Stimulated activated naive B cell treated with anti-CD40 and anti-IgM and Interleukin-4, amounts not matched to agents 10 μg/mL and 1 μg/mL and 100 μg/mL, for 72 hours (primary cell): Measurements from ENCODE around the gene AP1S3.
"Not testable (repeated sequence)": the region's sequence is repeated elsewhere in the genome, so short reads cannot be mapped to it uniquely, and the experiment has no call there.

Experiments
- ATAC-seq, 2 donors: fragments of 150-1000 bp; cut with Tn5 transposase; replicated peaks; 2 replicates each; pipeline ENCODE4 v1.10.0; 2021; ENCODE audit warnings: moderate library complexity in 1 of 2
- DNase-seq: peaks from one replicate; pipeline ENCODE4 v3.0.0; 2021
- H3K27ac Mint-ChIP-seq: one replicate; pipeline ENCODE4 v1.8.0; 2022; ENCODE audit warnings: mild to moderate bottlenecking, mixed read lengths
- H3K27me3 Mint-ChIP-seq, 2 donors: one replicate each; pipeline ENCODE4 v1.8.0; 2022; ENCODE audit warnings: mixed read lengths in 2 of 2
- H3K36me3 Mint-ChIP-seq, 2 donors: one replicate each; pipeline ENCODE4 v1.8.0; 2022; ENCODE audit warnings: mixed read lengths in 2 of 2, mild to moderate bottlenecking in 1 of 2
- H3K4me1 Mint-ChIP-seq, 2 donors: one replicate each; pipeline ENCODE4 v1.8.0; 2022; ENCODE audit warnings: mixed read lengths in 2 of 2, mild to moderate bottlenecking in 1 of 2
- H3K4me3 Mint-ChIP-seq, 2 donors: one replicate each; pipeline ENCODE4 v1.8.0; 2022; ENCODE audit warnings: mild to moderate bottlenecking in 2 of 2, mixed read lengths in 2 of 2, moderate library complexity in 1 of 2
- H3K9me3 Mint-ChIP-seq, 2 donors: one replicate each; pipeline ENCODE4 v1.8.0; 2022; ENCODE audit warnings: mixed read lengths in 2 of 2, mild to moderate bottlenecking in 1 of 2

Gene AP1S3

GRCh38 chr2:223837287-223838061, at the start of gene AP1S3:
TSS of gene AP1S3 (minus strand) at chr2:223837582. CDS start at chr2:223837450, 132 bp downstream.
- DNase-seq (peak; percentile 81), ATAC-seq (peak; percentile 67 to 68)
- H3K27ac Mint-ChIP-seq, result peak within 1 kb of the TSS; percentile 94
- H3K36me3 Mint-ChIP-seq, result peaks cover 10 to 21% of the 10 kb centered on the region in 2 donors
- peaks cover 23 to 52% of the 10 kb centered on the region in 2 donors for H3K4me1 Mint-ChIP-seq
- no peaks in the 10 kb centered on the region for H3K9me3 Mint-ChIP-seq
- peak within 1 kb of the TSS; percentile 89 to 96 for H3K4me3 Mint-ChIP-seq
- no peaks in the 10 kb centered on the region for H3K27me3 Mint-ChIP-seq

DNA sequence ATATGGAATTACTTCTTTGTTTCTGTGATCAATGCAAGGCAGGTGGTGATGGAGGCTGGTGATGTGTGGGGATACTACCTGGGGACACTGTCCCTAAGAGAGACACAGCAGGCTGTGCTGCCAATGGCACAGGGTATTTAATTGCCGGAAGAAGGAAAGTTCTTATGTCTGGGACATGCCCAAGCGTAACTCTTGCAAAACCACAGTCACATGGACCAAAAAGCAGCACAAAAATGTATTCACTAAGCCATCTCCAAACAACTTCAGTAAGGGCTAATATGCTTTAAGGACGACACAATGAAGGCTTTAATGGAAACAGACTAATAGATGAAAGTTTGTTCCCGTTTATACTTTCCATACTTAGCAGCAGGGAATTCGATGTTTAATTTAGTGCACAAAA, 49.7 kb upstream of the AP1S3 start:
- peaks cover 25 to 51% of the 10 kb centered on the region in 2 donors for H3K36me3 Mint-ChIP-seq
- no peak for ATAC-seq

GRCh38 chr2:223886726-223887125, 49.3 kb upstream of the AP1S3 start:
- no peak for ATAC-seq
- Mint-ChIP-seq H3K9me3 (peaks cover 3 to 5% of the 10 kb centered on the region in 2 donors), H3K4me1 (peaks cover 16 to 36% of the 10 kb centered on the region in 2 donors), H3K4me3 (no peak overlapping the region), H3K36me3 (peaks cover 26 to 53% of the 10 kb centered on the region in 2 donors), H3K27me3 (no peaks in the 10 kb centered on the region), H3K27ac (no peak overlapping the region)
- no peak for DNase-seq

More for the DNA sequence above, 49.7 kb upstream of the AP1S3 start:
- no peaks in the 10 kb centered on the region for H3K27me3 Mint-ChIP-seq
- H3K27ac Mint-ChIP-seq, result no peak overlapping the region
- H3K4me3 Mint-ChIP-seq, result no peak overlapping the region
- peaks cover 3 to 5% of the 10 kb centered on the region in 2 donors for H3K9me3 Mint-ChIP-seq
- no peak for DNase-seq
- peaks cover 16 to 36% of the 10 kb centered on the region in 2 donors for H3K4me1 Mint-ChIP-seq

GRCh38 chr2:223884399-223884798, 47.0 kb upstream of the AP1S3 start:
- no peaks in the 10 kb centered on the region for H3K27me3 Mint-ChIP-seq
- H3K36me3 Mint-ChIP-seq, result peaks cover 31 to 56% of the 10 kb centered on the region in 2 donors
- peaks cover 13 to 21% of the 10 kb centered on the region in 2 donors for H3K4me1 Mint-ChIP-seq
- DNase-seq (peak; percentile 62), ATAC-seq (peak; percentile 99)
- peak overlapping the region; percentile 85 for H3K27ac Mint-ChIP-seq
- peaks cover under 1 to 3% of the 10 kb centered on the region in 2 donors for H3K9me3 Mint-ChIP-seq
- peak overlapping the region in 1 of 2 donors; percentile 44 for H3K4me3 Mint-ChIP-seq

DNA sequence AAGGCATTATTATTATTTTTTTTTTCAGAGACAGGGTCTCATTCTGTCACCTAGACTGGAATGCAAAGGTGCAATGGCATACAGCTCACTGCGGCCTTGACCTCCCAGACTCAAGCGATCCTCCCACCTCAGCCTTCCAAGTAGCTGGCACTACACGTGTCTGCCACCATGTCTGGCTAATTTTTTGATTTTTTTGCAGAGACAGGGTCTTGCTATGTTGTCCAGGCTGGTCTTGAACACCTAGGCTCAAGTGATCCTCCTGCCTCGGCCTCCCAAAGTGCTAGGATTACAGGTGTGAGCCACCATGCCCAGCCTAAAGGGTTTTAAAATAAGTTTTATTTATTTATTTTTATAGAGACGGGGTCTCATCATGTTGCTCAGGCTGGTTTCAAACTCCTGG, 45.3 kb upstream of the AP1S3 start:
- Mint-ChIP-seq H3K27ac (no peak overlapping the region), H3K4me3 (no peak overlapping the region), H3K36me3 (peaks cover 38 to 57% of the 10 kb centered on the region in 2 donors), H3K4me1 (peaks cover 10 to 17% of the 10 kb centered on the region in 2 donors), H3K27me3 (no peaks in the 10 kb centered on the region), H3K9me3 (no peaks in the 10 kb centered on the region)
- DNase-seq, result no peak
- no peak for ATAC-seq

DNA sequence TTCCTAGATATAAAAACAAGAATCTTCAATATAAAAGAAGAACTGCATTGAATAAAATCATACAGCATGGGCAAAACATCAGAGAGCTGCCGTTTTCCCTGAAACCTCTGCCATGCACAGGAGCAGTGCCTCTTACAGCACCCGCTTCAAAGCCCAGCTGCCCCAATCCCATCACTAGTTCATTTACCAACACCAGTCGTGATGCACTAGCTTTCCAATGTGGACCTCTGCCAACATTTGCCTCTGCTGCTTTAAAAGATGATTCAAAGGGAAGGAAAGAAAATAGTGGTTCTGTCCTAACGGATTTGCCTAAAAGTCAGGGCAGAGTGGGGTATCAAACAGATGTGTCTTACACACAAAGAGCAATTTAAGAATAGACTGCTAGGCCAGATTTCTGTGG, 43.4 kb upstream of the AP1S3 start:
- Mint-ChIP-seq H3K4me1 (peaks cover 6 to 17% of the 10 kb centered on the region in 2 donors), H3K27me3 (no peaks in the 10 kb centered on the region), H3K27ac (no peak overlapping the region), H3K4me3 (no peak overlapping the region), H3K9me3 (no peaks in the 10 kb centered on the region), H3K36me3 (peaks cover 40 to 64% of the 10 kb centered on the region in 2 donors)
- ATAC-seq (no peak), DNase-seq (no peak)

GRCh38 chr2:223877721-223878410, 40.5 kb upstream of the AP1S3 start:
- no peak overlapping the region for H3K4me3 Mint-ChIP-seq
- H3K9me3 Mint-ChIP-seq, result no peaks in the 10 kb centered on the region
- H3K4me1 Mint-ChIP-seq, result no peaks in the 10 kb centered on the region
- peaks cover 43 to 63% of the 10 kb centered on the region in 2 donors for H3K36me3 Mint-ChIP-seq
- DNase-seq (no peak), ATAC-seq (peak in 1 of 2 donors; percentile 59)
- H3K27ac Mint-ChIP-seq, result peak overlapping the region; percentile 49
- no peaks in the 10 kb centered on the region for H3K27me3 Mint-ChIP-seq

DNA sequence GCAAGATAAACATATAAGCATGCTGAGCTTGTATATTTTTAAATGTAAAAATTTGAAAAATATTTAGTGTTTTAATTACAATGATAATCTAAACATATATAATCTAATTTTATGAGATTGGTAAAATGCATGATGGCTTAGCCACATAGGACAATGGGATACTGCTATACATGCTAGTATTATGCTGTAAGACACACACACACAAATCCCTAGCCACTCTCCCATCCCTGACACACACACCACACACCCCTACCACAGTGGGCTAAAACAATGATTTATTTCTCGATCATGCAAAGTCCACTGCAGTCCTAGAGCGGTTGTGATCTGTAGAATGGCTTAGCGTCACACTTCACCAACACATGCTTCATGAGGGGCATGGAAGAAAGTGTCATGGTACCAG, 36.3 kb upstream of the AP1S3 start:
- no peak for DNase-seq
- no peak overlapping the region for H3K4me3 Mint-ChIP-seq
- no peaks in the 10 kb centered on the region for H3K9me3 Mint-ChIP-seq
- no peak overlapping the region for H3K27ac Mint-ChIP-seq
- ATAC-seq, result no peak
- peaks cover 42 to 62% of the 10 kb centered on the region in 2 donors for H3K36me3 Mint-ChIP-seq
- H3K4me1 Mint-ChIP-seq, result no peaks in the 10 kb centered on the region
- no peaks in the 10 kb centered on the region for H3K27me3 Mint-ChIP-seq

DNA sequence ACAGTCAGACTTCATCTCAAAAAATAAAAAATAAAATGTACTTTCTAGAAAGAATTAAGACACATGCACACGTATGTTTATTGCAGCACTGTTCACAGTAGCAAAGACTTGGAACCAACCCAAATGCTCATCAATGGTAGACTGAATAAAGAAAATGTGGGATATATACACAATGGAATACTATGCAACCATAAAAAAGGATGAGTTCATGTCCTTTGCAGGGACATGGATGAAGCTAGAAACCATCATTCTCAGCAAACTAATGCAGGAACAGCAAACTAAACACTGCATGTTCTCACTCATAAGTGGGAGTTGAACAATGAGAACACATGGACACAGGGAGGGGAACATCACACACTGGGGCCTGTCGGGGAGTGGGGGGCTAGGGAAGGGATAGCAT, 35.4 kb upstream of the AP1S3 start:
- not testable (repeated sequence) for H3K27ac Mint-ChIP-seq, DNase-seq, H3K4me3 Mint-ChIP-seq, H3K27me3 Mint-ChIP-seq, H3K9me3 Mint-ChIP-seq, ATAC-seq, H3K4me1 Mint-ChIP-seq
- H3K36me3 Mint-ChIP-seq, result peaks cover 35 to 54% of the 10 kb centered on the region in 2 donors

DNA sequence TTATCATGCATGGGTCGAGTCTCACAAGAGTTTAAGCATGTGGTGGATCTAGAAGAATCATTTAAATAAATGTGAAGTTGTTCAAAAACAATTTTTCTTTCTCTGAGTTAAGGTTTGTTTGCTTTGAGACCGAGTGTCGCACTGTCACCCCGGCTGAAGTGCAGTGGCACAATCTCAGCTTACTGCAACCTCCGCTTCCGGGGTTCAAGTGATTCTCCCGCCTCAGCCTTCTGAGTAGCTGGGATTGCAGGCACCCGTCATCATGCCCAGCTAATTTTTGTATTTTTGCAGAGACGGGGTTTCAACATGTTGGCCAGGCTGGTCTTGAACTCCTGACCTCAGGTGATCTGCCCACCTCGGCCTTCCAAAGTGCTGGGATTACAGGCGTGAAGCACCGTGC, 34.3 kb upstream of the AP1S3 start:
- not testable (repeated sequence) for H3K27ac Mint-ChIP-seq, DNase-seq, H3K4me1 Mint-ChIP-seq, H3K4me3 Mint-ChIP-seq, H3K9me3 Mint-ChIP-seq, H3K27me3 Mint-ChIP-seq, ATAC-seq
- H3K36me3 Mint-ChIP-seq, result peaks cover 31 to 42% of the 10 kb centered on the region in 2 donors

- peaks cover 31 to 37% of the 10 kb centered on the region in 2 donors for H3K36me3 Mint-ChIP-seq
- peaks cover 1 to 6% of the 10 kb centered on the region in 2 donors for H3K4me1 Mint-ChIP-seq
- H3K27ac Mint-ChIP-seq, result no peak overlapping the region
- DNase-seq, result no peak
- H3K4me3 Mint-ChIP-seq, result no peak overlapping the region
- no peaks in the 10 kb centered on the region for H3K9me3 Mint-ChIP-seq
- no peak for ATAC-seq
- H3K27me3 Mint-ChIP-seq, result no peaks in the 10 kb centered on the region
These were observed 33.6 kb upstream of the AP1S3 start for GRCh38 chr2:223870840-223871611.

DNA sequence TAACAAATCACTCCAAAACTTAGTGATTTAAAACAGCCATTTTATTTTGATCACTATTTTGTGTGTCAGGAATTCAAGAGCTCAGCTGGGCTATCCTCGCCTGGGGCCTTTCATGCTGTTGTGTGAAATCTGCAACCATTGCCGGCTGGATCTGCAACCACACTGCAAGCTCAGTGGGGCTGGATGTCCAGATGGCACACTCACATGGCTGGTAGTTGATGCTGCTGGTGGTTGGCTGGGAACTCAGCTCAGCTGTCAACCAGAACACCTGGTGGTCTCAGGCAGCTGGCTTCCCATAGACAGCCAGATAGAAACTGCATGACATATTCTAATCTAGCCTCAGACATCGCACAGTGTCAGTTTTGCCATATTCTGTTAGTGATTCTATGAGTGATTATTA, 30.6 kb upstream of the AP1S3 start:
- Mint-ChIP-seq H3K27ac (no peak overlapping the region), H3K27me3 (no peaks in the 10 kb centered on the region), H3K9me3 (no peaks in the 10 kb centered on the region), H3K4me1 (peaks cover 3 to 7% of the 10 kb centered on the region in 2 donors), H3K36me3 (peaks cover 27 to 38% of the 10 kb centered on the region in 2 donors), H3K4me3 (no peak overlapping the region)
- ATAC-seq (no peak), DNase-seq (no peak)

DNA sequence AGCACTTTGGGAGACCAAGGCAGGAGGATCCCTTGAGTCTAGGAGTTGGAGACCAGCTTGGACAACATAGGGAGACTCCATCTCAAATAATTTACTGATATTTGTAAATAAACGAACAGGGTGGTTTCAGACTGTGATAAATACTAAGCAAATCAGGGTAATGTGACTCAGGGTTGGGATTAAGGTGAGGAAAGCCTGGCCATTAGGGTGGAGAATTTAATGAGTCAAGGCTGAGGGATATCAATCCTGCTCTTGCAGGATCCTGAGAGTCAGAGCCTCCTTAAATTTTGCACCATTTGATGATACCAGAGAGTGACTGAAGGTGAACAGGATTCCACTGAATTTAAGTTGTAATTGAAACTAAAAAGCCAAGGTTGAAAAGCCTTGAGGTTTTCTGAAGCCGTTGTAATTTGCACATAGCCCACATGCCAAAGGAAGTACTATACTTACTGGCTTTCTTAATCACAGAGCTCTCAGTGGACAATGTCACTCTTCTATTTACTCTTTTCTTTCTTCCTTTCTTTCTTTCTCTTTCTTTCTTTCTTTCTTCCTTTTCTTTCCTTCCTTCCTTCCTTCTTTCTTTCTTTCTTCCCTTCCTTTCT, 28.6 kb upstream of the AP1S3 start:
- H3K27me3 Mint-ChIP-seq, result no peaks in the 10 kb centered on the region
- peaks cover 28 to 38% of the 10 kb centered on the region in 2 donors for H3K36me3 Mint-ChIP-seq
- H3K4me3 Mint-ChIP-seq, result no peak overlapping the region
- ATAC-seq (no peak), DNase-seq (no peak)
- peaks cover 3 to 7% of the 10 kb centered on the region in 2 donors for H3K4me1 Mint-ChIP-seq
- peak overlapping the region; percentile 16 for H3K27ac Mint-ChIP-seq
- H3K9me3 Mint-ChIP-seq, result peaks cover 0 to 2% of the 10 kb centered on the region in 2 donors

DNA sequence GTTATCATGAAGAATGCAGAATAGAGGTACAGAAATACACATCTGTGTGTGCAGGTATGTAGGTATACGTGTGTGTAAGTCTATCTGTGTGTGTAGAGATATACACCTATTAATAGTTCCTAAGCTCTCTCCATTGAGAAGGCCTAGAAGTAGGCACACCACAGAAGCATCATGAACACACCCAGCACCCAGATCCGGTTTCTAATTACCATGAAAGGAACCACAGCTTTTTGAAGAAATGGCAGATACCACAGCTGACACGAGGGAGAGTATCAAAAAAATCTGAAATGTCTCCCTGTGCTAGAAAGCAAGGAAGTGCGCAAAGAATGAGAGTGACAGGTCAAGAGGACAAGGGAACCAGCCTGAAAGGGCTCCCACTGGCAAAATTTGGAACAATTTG, 27.7 kb upstream of the AP1S3 start:
- Mint-ChIP-seq H3K27me3 (no peaks in the 10 kb centered on the region), H3K27ac (no peak overlapping the region), H3K4me3 (no peak overlapping the region), H3K36me3 (peaks cover 23 to 38% of the 10 kb centered on the region in 2 donors), H3K4me1 (peaks cover 3 to 7% of the 10 kb centered on the region in 2 donors), H3K9me3 (peaks cover 0 to 2% of the 10 kb centered on the region in 2 donors)
- no peak for DNase-seq
- peak in 1 of 2 donors; percentile 33 for ATAC-seq
